ENCODE results near the gene CALD1.

- TF ChIP-seq CTCF (IDR thresholded peaks at IDR 0.05) = no peak
- TF ChIP-seq POLR2AphosphoS5 (IDR thresholded peaks at IDR 0.05) = peak in 1 of 4 donors; percentile 21
- no peak for TF ChIP-seq POLR2A (IDR thresholded peaks at IDR 0.05)
- TF ChIP-seq EP300 (IDR thresholded peaks at IDR 0.05) = no peak
Measured at GRCh38 chr7:134798155-134798554, 18.7 kb downstream of the CALD1 start.
